ENCODE results near the gene SPECC1.
"Not testable (repeated sequence)": the region's sequence is repeated elsewhere in the genome, so short reads cannot be mapped to it uniquely, and the experiment has no call there.

SPECC1 gene

DNA sequence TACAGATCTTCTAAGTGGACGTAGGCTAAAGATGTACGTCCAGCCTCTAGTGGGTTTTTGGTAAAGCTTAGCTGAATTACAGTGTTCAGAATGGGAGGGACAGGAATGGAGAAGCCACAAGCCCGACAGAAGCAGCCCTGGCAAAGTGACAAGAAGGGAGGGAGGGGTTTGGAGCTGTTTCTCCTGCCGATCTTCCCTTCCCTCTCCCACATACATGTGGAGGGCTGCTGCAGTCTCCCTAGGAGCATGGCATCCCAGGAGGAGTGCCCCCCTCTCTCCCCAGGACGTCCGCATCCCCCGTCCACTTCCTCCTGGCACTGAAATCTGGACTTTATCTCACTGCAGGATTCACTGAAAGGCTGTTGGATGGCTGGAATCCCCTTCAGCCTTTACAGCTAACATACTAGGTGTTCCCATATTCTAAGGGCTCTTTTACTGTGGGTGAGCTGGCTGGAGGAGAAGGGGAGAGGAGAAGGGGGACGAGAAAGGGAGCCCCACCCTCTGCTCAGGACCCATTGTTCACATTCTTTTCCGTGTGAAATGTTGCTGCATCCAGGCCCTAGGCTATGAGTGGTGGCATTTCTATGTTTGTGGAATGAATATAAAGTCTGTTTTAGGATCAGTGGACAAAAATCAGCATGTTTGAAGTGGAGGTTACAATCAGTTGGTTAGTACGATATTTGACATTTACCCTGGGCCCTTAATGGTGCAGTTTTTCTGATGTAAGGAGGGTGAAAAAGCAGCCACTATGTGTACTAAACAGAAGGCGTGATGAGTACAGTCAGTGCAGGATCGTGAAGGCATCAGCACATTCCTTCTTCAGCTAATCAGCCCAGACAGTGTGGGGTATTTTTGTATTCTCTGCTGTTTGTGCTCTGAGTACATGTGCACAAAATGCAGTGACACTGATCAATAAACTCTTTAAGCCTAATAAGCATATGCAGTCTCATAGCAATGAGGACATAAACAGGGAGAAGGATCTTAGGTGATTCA lies 94.6 kb downstream of the SPECC1 start:
- no peaks in the 10 kb centered on the region for H3K36me3 ChIP-seq (ENCODE audit: control insufficient read depth, low read depth, low read length)
- no peaks in the 10 kb centered on the region for H3K4me1 ChIP-seq (ENCODE audit: control insufficient read depth, low read depth, low read length)
- no peak overlapping the region for H3K9ac ChIP-seq (ENCODE audit: low read length)
- no peaks in the 10 kb centered on the region for H3K27me3 ChIP-seq (ENCODE audit: control insufficient read depth, insufficient read depth, low read length)
- no peak overlapping the region for H3K27ac ChIP-seq (ENCODE audit: low read length)
- H3K9me3 ChIP-seq (ENCODE audit: control insufficient read depth, low read depth, low read length): no peaks in the 10 kb centered on the region
- H3K4me3 ChIP-seq (ENCODE audit: low read length): no peak overlapping the region

GRCh38 chr17:20105539-20106280 lies 96.6 kb downstream of the SPECC1 start:
- no peaks in the 10 kb centered on the region for H3K36me3 ChIP-seq (ENCODE audit: control insufficient read depth, low read depth, low read length)
- H3K4me1 ChIP-seq (ENCODE audit: control insufficient read depth, low read depth, low read length): no peaks in the 10 kb centered on the region
- no peaks in the 10 kb centered on the region for H3K27me3 ChIP-seq (ENCODE audit: control insufficient read depth, insufficient read depth, low read length)
- no peak overlapping the region for H3K4me3 ChIP-seq (ENCODE audit: low read length)
- no peak overlapping the region for H3K27ac ChIP-seq (ENCODE audit: low read length)
- no peaks in the 10 kb centered on the region for H3K9me3 ChIP-seq (ENCODE audit: control insufficient read depth, low read depth, low read length)
- no peak overlapping the region for H3K9ac ChIP-seq (ENCODE audit: low read length)

- not testable (repeated sequence) for H3K4me1 ChIP-seq (ENCODE audit: control insufficient read depth, low read depth, low read length); H3K9me3 ChIP-seq (ENCODE audit: control insufficient read depth, low read depth, low read length); H3K27ac ChIP-seq (ENCODE audit: low read length)
Measured at GRCh38 chr17:20106446-20106845, 97.3 kb downstream of the SPECC1 start.

GRCh38 chr17:20109076-20109475 lies 99.9 kb downstream of the SPECC1 start:
- Histone ChIP-seq H3K4me3 (ENCODE audit: low read length) (no peak overlapping the region), H3K9me3 (ENCODE audit: control insufficient read depth, low read depth, low read length) (no peaks in the 10 kb centered on the region), H3K27ac (ENCODE audit: low read length) (no peak overlapping the region), H3K36me3 (ENCODE audit: control insufficient read depth, low read depth, low read length) (no peaks in the 10 kb centered on the region), H3K4me1 (ENCODE audit: control insufficient read depth, low read depth, low read length) (no peaks in the 10 kb centered on the region), H3K27me3 (ENCODE audit: control insufficient read depth, insufficient read depth, low read length) (no peaks in the 10 kb centered on the region), H3K9ac (ENCODE audit: low read length) (no peak overlapping the region)

More at GRCh38 chr17:20106446-20106845, 97.3 kb downstream of the SPECC1 start:
- not testable (repeated sequence) for H3K36me3 ChIP-seq (ENCODE audit: control insufficient read depth, low read depth, low read length); H3K27me3 ChIP-seq (ENCODE audit: control insufficient read depth, insufficient read depth, low read length); H3K4me3 ChIP-seq (ENCODE audit: low read length); H3K9ac ChIP-seq (ENCODE audit: low read length)

DNA sequence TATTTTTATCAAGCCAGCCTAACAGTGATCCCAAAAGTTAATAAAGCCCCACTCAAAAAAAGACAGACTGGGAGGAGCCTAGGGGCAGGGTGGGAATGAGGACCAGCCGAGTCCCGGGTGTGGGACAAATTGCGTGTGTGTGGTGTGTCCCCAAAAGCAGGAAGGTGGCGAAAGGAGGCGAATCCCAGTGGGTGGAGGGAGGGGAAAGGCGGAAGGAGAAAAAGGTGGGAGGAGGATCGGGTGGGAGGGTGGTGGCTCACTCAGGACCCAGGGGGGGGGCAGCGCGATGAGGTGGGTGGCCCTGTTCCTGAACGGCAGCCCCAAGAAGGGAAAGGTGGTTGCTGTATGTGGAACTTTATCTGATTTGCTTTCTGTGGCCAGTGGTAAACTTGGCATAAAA lies 102.4 kb downstream of the SPECC1 start:
- Histone ChIP-seq H3K4me3 (ENCODE audit: low read length) (no peak overlapping the region), H3K27ac (ENCODE audit: low read length) (no peak overlapping the region), H3K4me1 (ENCODE audit: control insufficient read depth, low read depth, low read length) (no peaks in the 10 kb centered on the region), H3K27me3 (ENCODE audit: control insufficient read depth, insufficient read depth, low read length) (no peaks in the 10 kb centered on the region), H3K9ac (ENCODE audit: low read length) (no peak overlapping the region), H3K36me3 (ENCODE audit: control insufficient read depth, low read depth, low read length) (no peaks in the 10 kb centered on the region), H3K9me3 (ENCODE audit: control insufficient read depth, low read depth, low read length) (no peaks in the 10 kb centered on the region)

DNA sequence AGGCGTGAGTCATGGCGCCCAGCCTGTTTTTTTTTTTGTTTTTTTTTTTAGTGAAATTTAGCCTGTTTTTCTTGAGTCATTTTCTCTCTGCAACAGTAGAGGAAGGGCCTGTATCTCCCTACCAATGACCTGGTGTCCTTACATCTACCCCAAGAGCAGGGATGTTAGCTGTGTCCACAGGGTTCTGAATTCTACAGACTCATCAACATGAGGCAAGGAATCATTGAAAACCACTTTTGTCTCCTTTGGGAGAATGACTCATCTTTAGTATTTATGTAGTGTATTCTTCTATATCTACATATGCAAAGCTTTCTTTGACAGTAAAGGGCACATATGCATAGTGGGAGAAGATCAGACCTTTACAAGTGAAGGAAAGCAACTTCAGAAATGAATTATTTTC lies 105.3 kb downstream of the SPECC1 start:
- Histone ChIP-seq H3K27me3 (ENCODE audit: control insufficient read depth, insufficient read depth, low read length) (no peaks in the 10 kb centered on the region), H3K4me1 (ENCODE audit: control insufficient read depth, low read depth, low read length) (no peaks in the 10 kb centered on the region), H3K4me3 (ENCODE audit: low read length) (no peak overlapping the region), H3K36me3 (ENCODE audit: control insufficient read depth, low read depth, low read length) (no peaks in the 10 kb centered on the region), H3K9ac (ENCODE audit: low read length) (no peak overlapping the region), H3K9me3 (ENCODE audit: control insufficient read depth, low read depth, low read length) (no peaks in the 10 kb centered on the region), H3K27ac (ENCODE audit: low read length) (no peak overlapping the region)

DNA sequence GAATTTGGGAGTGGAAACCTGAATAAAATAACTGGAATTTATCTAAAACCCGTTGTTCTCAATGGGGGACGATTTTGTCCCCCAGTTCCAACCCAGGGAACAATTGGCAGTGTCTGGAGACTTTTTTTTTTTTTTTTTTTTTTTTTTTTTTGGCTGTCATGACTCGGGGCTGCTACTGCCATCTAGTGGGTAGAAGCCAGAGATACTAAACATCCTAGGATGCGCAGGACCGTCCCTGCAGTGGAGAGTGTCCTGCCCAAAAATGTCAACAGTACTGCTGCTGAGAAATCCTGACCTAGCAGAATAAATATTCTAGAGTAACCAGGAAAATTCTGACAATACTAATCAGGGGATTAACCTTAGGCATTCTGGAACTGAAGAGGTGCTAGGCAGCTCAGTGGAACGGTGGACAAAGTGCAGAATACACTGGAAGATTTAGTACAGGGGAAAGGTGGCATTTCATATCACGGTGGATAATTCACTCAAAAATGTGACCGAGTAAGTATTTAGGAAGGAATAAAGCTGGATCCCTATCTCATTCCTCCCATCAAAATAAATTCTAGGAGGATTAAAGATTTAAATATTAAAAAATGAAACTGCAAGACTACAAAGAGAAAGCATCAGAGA lies 107.6 kb downstream of the SPECC1 start:
- Histone ChIP-seq H3K27me3 (ENCODE audit: control insufficient read depth, insufficient read depth, low read length) (no peaks in the 10 kb centered on the region), H3K9me3 (ENCODE audit: control insufficient read depth, low read depth, low read length) (no peaks in the 10 kb centered on the region), H3K27ac (ENCODE audit: low read length) (no peak overlapping the region), H3K9ac (ENCODE audit: low read length) (no peak overlapping the region), H3K4me3 (ENCODE audit: low read length) (no peak overlapping the region), H3K36me3 (ENCODE audit: control insufficient read depth, low read depth, low read length) (no peaks in the 10 kb centered on the region), H3K4me1 (ENCODE audit: control insufficient read depth, low read depth, low read length) (no peaks in the 10 kb centered on the region)

- Histone ChIP-seq H3K9ac (ENCODE audit: low read length) (no peak overlapping the region), H3K9me3 (ENCODE audit: control insufficient read depth, low read depth, low read length) (no peaks in the 10 kb centered on the region), H3K4me1 (ENCODE audit: control insufficient read depth, low read depth, low read length) (no peaks in the 10 kb centered on the region), H3K4me3 (ENCODE audit: low read length) (no peak overlapping the region), H3K36me3 (ENCODE audit: control insufficient read depth, low read depth, low read length) (no peaks in the 10 kb centered on the region), H3K27ac (ENCODE audit: low read length) (no peak overlapping the region), H3K27me3 (ENCODE audit: control insufficient read depth, insufficient read depth, low read length) (no peaks in the 10 kb centered on the region)
Measured at GRCh38 chr17:20118280-20118679, 109.1 kb downstream of the SPECC1 start.

- H3K27ac ChIP-seq (ENCODE audit: low read length): no peak overlapping the region
- H3K4me1 ChIP-seq (ENCODE audit: control insufficient read depth, low read depth, low read length): no peaks in the 10 kb centered on the region
- H3K27me3 ChIP-seq (ENCODE audit: control insufficient read depth, insufficient read depth, low read length): no peaks in the 10 kb centered on the region
- H3K36me3 ChIP-seq (ENCODE audit: control insufficient read depth, low read depth, low read length): no peaks in the 10 kb centered on the region
- no peak overlapping the region for H3K9ac ChIP-seq (ENCODE audit: low read length)
- no peaks in the 10 kb centered on the region for H3K9me3 ChIP-seq (ENCODE audit: control insufficient read depth, low read depth, low read length)
- no peak overlapping the region for H3K4me3 ChIP-seq (ENCODE audit: low read length)
Measured at GRCh38 chr17:20120836-20121235, 111.7 kb downstream of the SPECC1 start.

GRCh38 chr17:20121359-20122253 lies 112.4 kb downstream of the SPECC1 start:
- Histone ChIP-seq H3K4me3 (ENCODE audit: low read length) (no peak overlapping the region), H3K9me3 (ENCODE audit: control insufficient read depth, low read depth, low read length) (no peaks in the 10 kb centered on the region), H3K4me1 (ENCODE audit: control insufficient read depth, low read depth, low read length) (no peaks in the 10 kb centered on the region), H3K9ac (ENCODE audit: low read length) (no peak overlapping the region), H3K36me3 (ENCODE audit: control insufficient read depth, low read depth, low read length) (no peaks in the 10 kb centered on the region), H3K27me3 (ENCODE audit: control insufficient read depth, insufficient read depth, low read length) (no peaks in the 10 kb centered on the region), H3K27ac (ENCODE audit: low read length) (no peak overlapping the region)

Data from iPS-18a (cell line).